NCI-H345 treated with DMSO at 0.1 percent for 48 hours (cell line): ENCODE measurements around the gene MAP2K7.
"Not testable (repeated sequence)": the region's sequence is repeated elsewhere in the genome, so short reads cannot be mapped to it uniquely, and the experiment has no call there.

Experiments
- DNase-seq: peaks from one replicate; lab custom pipeline; 2025; ENCODE audit not compliant: unreplicated experiment; lab: John Stamatoyannopoulos, UW

Gene MAP2K7

DNA sequence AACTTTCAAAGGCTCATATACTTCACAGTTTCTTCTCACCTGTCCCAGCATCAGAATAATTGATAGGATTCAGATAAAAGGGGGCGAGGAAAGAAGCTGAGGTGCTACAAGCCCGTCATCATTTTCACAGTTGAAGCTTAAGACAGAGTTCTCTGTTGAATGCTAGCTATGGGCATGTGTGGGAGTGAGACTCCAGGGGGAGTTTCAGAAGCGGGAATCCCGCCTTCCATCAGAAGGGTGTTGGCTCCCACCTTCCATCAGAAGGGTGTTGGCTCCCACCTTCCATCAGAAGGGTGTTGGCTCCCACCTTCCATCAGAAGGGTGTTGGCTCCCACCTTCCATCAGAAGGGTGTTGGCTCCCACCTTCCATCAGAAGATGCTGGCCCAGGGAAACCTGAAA, 57.4 kb downstream of the MAP2K7 start:
- DNase-seq, result not testable (repeated sequence)

- DNase-seq, result no peak
These were observed 58.4 kb downstream of the MAP2K7 start for GRCh38 chr19:7961920-7962626.

DNA sequence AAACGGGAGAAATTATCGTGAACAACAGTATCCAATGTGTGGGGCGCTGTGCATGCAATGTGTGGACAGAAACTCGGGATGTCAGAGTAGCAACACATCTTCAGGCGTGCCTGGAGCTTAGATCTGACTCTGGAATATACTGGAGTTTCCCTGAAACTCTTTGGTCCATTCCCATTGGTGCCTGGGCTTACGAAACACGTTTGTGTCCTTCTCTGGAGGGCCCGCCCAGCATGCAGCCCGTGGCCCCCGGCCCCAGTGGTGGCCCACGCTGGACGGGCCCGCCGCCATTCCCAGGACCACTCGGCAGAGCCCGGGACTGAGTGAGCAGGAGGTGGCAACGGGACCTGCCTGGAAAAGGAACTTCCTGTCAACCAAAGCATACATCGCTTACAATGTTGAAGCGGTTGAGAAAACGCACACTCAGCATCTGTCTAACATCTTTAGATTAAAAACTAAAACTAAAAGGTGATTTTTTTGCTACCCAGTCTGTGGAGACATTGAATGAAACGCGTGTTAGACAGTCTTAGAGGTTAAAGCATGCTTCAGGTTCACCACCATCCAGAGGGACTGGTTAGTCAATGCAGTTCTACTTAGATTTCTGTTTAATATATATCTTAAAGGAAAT, 59.1 kb downstream of the MAP2K7 start:
- DNase-seq, result no peak

- DNase-seq, result no peak
These were observed 59.9 kb downstream of the MAP2K7 start for GRCh38 chr19:7963566-7963965.
